GM19467 (cell line): ENCODE measurements around the gene CDH3.

ENCODE experiments used
- ATAC-seq: cut with Tn5 transposase; IDR thresholded peaks from one replicate; pipeline ENCODE4 v1.9.1; 2021; ENCODE audit warnings: mild to moderate bottlenecking, moderate library complexity; ENCODE audit not compliant: unreplicated experiment

CDH3 gene

DNA sequence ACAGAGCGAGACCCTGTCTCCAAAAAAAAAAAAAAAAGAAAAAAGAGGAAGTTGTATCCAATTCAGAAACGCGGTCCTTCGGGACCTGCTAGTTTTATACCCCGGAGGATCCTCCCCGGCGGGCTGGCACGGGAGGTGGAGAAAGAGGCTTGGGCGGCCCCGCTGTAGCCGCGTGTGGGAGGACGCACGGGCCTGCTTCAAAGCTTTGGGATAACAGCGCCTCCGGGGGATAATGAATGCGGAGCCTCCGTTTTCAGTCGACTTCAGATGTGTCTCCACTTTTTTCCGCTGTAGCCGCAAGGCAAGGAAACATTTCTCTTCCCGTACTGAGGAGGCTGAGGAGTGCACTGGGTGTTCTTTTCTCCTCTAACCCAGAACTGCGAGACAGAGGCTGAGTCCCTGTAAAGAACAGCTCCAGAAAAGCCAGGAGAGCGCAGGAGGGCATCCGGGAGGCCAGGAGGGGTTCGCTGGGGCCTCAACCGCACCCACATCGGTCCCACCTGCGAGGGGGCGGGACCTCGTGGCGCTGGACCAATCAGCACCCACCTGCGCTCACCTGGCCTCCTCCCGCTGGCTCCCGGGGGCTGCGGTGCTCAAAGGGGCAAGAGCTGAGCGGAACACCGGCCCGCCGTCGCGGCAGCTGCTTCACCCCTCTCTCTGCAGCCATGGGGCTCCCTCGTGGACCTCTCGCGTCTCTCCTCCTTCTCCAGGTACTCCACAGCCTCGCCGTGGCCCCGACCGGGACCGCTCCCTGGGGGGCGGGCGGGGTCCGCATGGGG is at the start of gene CDH3:
Gene CDH3, plus strand, starts transcription at position 596 of the 779 bp plus-strand sequence. Its CDS starts 70 bp downstream, at position 666.
- ATAC-seq: no peak

- ATAC-seq: no peak
Observed at GRCh38 chr16:68596266-68596665, 48.8 kb upstream of the CDH3 start.

- ATAC-seq: no peak
Observed at GRCh38 chr16:68599586-68599985, 45.5 kb upstream of the CDH3 start.

DNA sequence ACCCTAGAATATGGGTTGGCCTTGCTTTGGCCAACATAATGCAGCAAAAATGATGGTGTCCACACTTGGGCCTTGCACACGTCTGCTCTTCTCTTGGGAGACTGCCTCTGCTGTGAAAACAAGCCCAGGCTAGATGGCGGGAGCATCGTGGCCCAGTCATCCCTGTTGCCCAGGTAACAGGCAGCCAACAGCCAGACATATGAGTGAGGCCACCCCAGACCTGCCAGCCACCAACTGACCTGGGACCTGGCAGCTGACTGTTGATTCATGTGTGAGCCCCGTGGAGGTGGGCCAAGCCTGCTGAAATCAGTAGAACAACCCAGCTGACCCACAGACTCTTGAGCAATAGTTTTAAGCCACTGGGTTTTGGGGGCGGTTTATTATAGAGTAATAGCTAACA is 39.4 kb upstream of the CDH3 start:
- no peak for ATAC-seq

GRCh38 chr16:68607443-68607842 is 37.7 kb upstream of the CDH3 start:
- no peak for ATAC-seq

- ATAC-seq: no peak
Observed at GRCh38 chr16:68608330-68608729, 36.8 kb upstream of the CDH3 start.

GRCh38 chr16:68612996-68613395 is 32.1 kb upstream of the CDH3 start:
- no peak for ATAC-seq

DNA sequence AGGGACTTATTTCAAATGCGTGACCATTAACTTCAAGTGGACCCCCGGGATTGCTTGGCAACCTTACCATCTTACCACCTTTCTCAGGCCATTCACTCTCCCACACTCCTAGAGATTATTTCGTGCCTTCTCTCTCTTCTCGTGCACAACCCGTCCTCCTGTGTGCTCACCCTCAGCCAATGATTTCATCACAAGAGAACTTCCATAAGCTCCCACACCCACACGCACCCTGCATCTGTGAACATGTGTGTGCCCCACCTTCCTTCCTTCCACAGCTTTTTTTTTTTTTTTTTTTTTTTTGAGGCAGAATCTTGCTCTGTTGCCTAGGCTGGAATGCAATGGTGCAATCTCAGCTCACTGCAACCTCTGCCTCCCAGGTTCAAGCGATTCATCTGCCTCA is 27.4 kb upstream of the CDH3 start:
- no peak for ATAC-seq

- ATAC-seq: no peak
Observed at GRCh38 chr16:68626557-68626956, 18.6 kb upstream of the CDH3 start.

- ATAC-seq: no peak
Observed at GRCh38 chr16:68627951-68628425, 17.1 kb upstream of the CDH3 start.

DNA sequence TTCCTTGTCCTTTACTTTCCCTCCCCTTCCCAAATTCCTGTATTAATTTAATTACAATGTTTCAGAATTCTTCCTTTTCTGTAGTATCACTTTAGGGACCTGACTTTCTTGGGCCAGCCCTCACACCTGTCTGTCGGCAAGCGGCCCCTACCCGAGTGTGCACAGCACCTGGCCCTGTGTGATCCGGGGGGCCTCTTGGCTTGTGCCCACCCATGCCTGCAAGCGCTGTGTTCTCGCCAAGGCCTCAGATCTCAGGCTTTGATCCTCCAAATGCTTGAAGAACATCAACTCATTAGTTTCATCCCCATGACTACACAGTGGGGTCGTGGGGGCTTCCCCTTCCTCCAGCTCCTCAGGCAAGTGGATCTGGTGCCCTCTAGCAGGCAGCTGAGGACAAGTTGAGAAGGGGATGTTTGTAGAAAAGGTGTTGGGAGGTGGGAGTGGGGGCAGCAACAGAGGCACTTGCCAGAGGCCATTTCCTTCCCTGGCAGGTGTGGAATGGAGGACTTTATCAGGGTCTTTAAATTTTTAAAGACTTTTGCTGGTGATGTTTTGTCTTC is 15.7 kb upstream of the CDH3 start:
- ATAC-seq: no peak

DNA sequence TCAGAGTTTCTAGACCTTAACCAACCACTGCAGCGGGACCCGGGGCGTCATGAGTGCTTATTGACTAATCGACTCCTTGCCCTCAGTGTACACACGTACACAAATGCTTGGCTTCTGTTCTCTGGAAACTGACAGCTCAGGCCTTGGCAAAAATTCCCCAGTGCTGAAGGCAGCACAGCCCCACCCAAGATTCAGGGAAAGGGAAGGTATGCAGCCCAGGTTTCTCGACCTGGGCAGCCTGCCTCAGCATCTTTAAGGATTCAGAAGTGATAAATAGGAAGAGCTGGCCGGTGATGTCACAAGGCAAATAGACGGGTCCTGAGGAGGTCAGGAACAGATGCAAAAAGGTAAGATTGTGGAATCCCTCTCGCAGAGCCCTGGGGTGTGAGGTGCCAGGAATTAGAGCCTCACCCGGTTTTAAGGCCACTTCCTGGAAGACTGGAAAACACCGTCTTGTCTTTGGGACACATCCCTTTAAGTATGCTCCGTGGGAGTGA is 9.0 kb upstream of the CDH3 start:
- no peak for ATAC-seq

DNA sequence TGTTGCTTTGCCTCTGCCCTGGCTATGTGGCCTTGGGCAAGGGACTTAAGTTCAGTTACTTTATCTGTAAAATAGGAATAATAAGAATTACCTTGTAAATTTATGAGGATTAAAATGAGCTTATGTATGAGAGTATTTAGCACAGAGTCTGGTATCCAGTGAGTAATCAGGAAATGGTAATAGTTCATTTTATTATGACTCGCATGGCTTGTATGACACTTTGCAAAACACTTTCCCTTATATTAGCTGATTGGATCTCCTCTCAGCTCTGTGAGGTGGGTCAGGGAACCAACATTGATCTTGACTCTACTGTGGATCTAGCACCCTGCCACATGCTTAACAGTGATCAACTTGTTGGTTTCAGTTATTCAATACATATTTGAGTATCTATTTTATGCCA is 8.3 kb upstream of the CDH3 start:
- no peak for ATAC-seq

GRCh38 chr16:68640972-68641371 is 4.1 kb upstream of the CDH3 start:
- no peak for ATAC-seq

DNA sequence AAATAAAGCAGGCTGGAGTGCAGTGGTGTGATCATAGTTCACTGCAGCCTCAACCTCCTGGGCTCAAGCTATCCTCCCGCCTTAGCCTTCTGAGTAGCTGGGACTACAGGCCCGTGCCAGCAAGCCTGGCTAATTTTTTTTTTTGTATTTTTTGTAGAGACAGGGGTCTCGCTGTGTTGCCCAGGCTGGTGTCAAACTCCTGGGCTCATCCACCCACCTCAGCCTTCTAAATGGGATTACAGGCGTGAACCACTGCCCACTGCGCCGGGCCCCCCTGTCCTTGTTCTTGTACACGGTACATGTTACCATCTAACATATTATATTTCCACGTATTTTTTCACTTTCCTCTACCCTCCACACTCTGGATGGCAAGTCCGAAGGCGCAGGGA is 3.1 kb upstream of the CDH3 start:
- no peak for ATAC-seq

DNA sequence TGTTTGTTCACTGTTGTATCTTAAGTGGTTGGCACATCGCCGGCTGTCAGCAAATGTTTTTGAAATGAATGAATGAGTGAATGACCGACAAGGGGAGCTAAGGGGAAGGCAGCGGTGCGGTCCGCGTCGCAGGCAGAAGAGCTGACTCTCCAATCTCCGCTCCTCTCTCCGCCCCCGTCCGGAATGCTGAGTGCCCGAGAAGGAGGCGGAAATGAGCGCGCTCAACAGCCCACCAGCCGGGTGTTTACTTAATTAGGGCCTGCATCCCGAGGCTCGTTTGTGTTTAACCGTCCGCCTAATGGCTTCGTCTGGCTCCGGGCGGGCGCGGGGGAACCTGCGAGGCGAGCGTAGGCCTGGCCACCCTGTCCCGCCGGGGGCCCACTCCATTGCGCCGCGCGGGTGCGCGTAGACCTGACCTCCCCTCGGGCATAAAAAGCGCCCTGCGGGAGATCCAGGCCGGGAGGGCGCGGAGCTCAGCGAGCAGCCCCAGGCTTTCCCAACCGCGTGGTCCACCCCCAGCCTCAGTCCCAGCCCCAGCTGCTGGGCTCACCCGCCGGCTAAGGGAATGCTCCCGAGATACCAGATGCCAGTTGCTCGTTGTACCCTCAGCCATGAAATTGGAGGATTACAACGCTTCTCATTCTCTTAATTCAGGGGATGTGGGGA is 2.5 kb upstream of the CDH3 start:
- no peak for ATAC-seq

- no peak for ATAC-seq
Observed at GRCh38 chr16:68643227-68643626, 1.9 kb upstream of the CDH3 start.

- ATAC-seq: no peak
Observed at GRCh38 chr16:68643847-68644246, 1.3 kb upstream of the CDH3 start.

- no peak for ATAC-seq
Observed at GRCh38 chr16:68644296-68644695, 814 bp upstream of the CDH3 start.

DNA sequence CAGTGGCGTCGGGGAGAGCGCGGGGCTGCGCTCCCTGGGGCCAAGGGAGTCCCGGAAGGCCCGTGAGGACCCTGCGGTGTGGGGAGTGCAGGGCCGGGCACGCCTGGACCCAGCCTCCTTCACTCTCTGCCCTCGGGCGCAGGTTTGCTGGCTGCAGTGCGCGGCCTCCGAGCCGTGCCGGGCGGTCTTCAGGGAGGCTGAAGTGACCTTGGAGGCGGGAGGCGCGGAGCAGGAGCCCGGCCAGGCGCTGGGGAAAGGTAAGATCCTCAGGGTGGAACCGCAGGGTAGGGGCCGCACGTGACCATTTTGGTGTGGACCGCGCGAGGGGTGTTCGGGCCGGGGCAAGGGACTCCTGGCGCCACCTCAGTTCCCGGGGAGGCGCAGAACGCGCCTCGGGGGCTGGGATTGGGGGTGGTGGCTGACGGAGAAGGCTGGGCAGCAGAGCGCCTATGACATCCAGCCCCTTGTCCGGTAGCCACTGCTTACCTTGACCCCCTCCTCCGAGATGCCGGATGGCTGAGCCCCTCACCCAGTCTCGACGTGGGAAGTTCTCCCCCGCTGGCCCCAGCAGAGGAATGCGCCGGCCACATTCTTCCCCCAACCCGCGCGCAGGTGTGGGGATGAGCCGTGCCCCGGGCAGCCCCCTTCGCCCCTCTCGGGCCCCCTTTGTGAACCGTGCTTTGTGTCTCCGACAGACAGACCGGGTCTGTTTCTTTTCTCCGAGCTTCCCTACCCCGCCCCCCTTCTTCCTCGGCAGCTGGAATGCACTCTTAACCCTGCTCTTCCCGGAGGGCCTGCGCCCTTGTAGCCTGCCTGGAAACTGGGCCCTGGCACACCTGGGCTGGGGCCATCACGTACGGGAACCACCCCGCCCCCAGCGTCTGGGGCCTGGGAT is 631 bp downstream of the CDH3 start:
- ATAC-seq: no peak
